ENCODE results near the gene NRG3. TPM values are rescaled to one million over a fixed set of nuclear protein-coding genes. Genes with fewer than 3 reads are reported as not detected.

The NRG3 gene
- total RNA-seq, 2 donors from 2014 or later = 0.41 TPM; not detected in 1

GRCh38 chr10:82438277-82438676 lies 563.3 kb downstream of the NRG3 start:
- no peaks in the 10 kb centered on the region for H3K9me3 ChIP-seq
- ATAC-seq (ENCODE audit: insufficient number of reproducible peaks, low FRiP score, low read depth) (no peak), DNase-seq (ENCODE audit: low spot score) (no peak)
- no peaks in the 10 kb centered on the region for H3K4me1 ChIP-seq (ENCODE audit: control insufficient read depth in 1 of 2, low read depth in 2 of 2)
- H3K27me3 ChIP-seq (replicated peaks; ENCODE audit: insufficient read depth) = no peaks in the 10 kb centered on the region
- no peak overlapping the region for H3K27ac ChIP-seq
- no peaks in the 10 kb centered on the region for H3K36me3 ChIP-seq
- no peak overlapping the region for H3K4me3 ChIP-seq
- no peak for TF ChIP-seq CTCF (IDR thresholded peaks at IDR 0.05)

- H3K9me3 ChIP-seq = no peaks in the 10 kb centered on the region
- no peak overlapping the region for H3K4me3 ChIP-seq
- no peak for DNase-seq (ENCODE audit: low spot score)
- no peaks in the 10 kb centered on the region for H3K36me3 ChIP-seq
- no peak for ATAC-seq (ENCODE audit: insufficient number of reproducible peaks, low FRiP score, low read depth)
- no peaks in the 10 kb centered on the region for H3K27me3 ChIP-seq (replicated peaks; ENCODE audit: insufficient read depth)
- H3K27ac ChIP-seq = no peak overlapping the region
- H3K4me1 ChIP-seq (ENCODE audit: control insufficient read depth in 1 of 2, low read depth in 2 of 2) = no peaks in the 10 kb centered on the region
- no peak for TF ChIP-seq CTCF (IDR thresholded peaks at IDR 0.05)
Observed at GRCh38 chr10:82440775-82441174, 565.8 kb downstream of the NRG3 start.

GRCh38 chr10:82452046-82452445 lies 577.1 kb downstream of the NRG3 start:
- Histone ChIP-seq H3K36me3 (no peaks in the 10 kb centered on the region), H3K27me3 (replicated peaks; ENCODE audit: insufficient read depth) (no peaks in the 10 kb centered on the region), H3K4me3 (no peak overlapping the region), H3K4me1 (ENCODE audit: control insufficient read depth in 1 of 2, low read depth in 2 of 2) (no peaks in the 10 kb centered on the region), H3K9me3 (no peaks in the 10 kb centered on the region), H3K27ac (no peak overlapping the region)
- DNase-seq (ENCODE audit: low spot score) = no peak
- no peak for ATAC-seq (ENCODE audit: insufficient number of reproducible peaks, low FRiP score, low read depth)
- TF ChIP-seq CTCF (IDR thresholded peaks at IDR 0.05) = no peak

- DNase-seq (ENCODE audit: low spot score) = no peak
- Histone ChIP-seq H3K36me3 (no peaks in the 10 kb centered on the region), H3K4me3 (no peak overlapping the region), H3K27me3 (replicated peaks; ENCODE audit: insufficient read depth) (no peaks in the 10 kb centered on the region), H3K4me1 (ENCODE audit: control insufficient read depth in 1 of 2, low read depth in 2 of 2) (no peaks in the 10 kb centered on the region), H3K9me3 (no peaks in the 10 kb centered on the region), H3K27ac (no peak overlapping the region)
- no peak for ATAC-seq (ENCODE audit: insufficient number of reproducible peaks, low FRiP score, low read depth)
- TF ChIP-seq CTCF (IDR thresholded peaks at IDR 0.05) = no peak
Observed at GRCh38 chr10:82452676-82453075, 577.7 kb downstream of the NRG3 start.

- no peaks in the 10 kb centered on the region for H3K27me3 ChIP-seq (replicated peaks; ENCODE audit: insufficient read depth)
- DNase-seq (ENCODE audit: low spot score) = no peak
- H3K9me3 ChIP-seq = no peaks in the 10 kb centered on the region
- ATAC-seq (ENCODE audit: insufficient number of reproducible peaks, low FRiP score, low read depth) = no peak
- no peaks in the 10 kb centered on the region for H3K4me1 ChIP-seq (ENCODE audit: control insufficient read depth in 1 of 2, low read depth in 2 of 2)
- no peak for TF ChIP-seq CTCF (IDR thresholded peaks at IDR 0.05)
- H3K27ac ChIP-seq = no peak overlapping the region
- no peak overlapping the region for H3K4me3 ChIP-seq
- H3K36me3 ChIP-seq = no peaks in the 10 kb centered on the region
Observed at GRCh38 chr10:82453678-82454293, 578.8 kb downstream of the NRG3 start.

Measured in thoracic aorta (tissue), 2 donors.